Measurements from ENCODE around the gene ENAM. TPM values are rescaled to one million over a fixed set of nuclear protein-coding genes. Genes with fewer than 3 reads are reported as not detected.
A peak's percentile ranks its signal among the peaks of the same experiment; 100 is the strongest.

Gene ENAM
- total RNA-seq (not detected), polyA plus RNA-seq (not detected)

- H3K36me3 Mint-ChIP-seq: no peaks in the 10 kb centered on the region
- POLR2A ChIA-PET: no interaction called here
- CTCF ChIA-PET: interaction anchor here (0.7 kb wide), 1 partner anchor 199 kb away, joined by 3 read pairs; no protein-coding TSS in a partner anchor
- no peak within 1 kb of the TSS for H3K4me3 Mint-ChIP-seq
- no peaks in the 10 kb centered on the region for H3K9me3 ChIP-seq (ENCODE audit: low read length)
- H3K27me3 ChIP-seq (ENCODE audit: insufficient read depth, low read length, poor library complexity, severe bottlenecking): no peaks in the 10 kb centered on the region
- H3K4me1 Mint-ChIP-seq: peaks cover 0 to 9% (median 2%) of the 10 kb centered on the region in 3 donors
- H3K4me1 ChIP-seq (ENCODE audit: insufficient read depth, low read length): no peaks in the 10 kb centered on the region
- no peak for DNase-seq
- H3K9me3 Mint-ChIP-seq: no peaks in the 10 kb centered on the region
- no peak within 1 kb of the TSS for H3K27ac Mint-ChIP-seq
- H3K27me3 Mint-ChIP-seq: peaks cover 2 to 3% of the 10 kb centered on the region in 2 donors
- no peak within 1 kb of the TSS for H3K27ac ChIP-seq (ENCODE audit: low read depth, low read length)
- no peaks in the 10 kb centered on the region for H3K36me3 ChIP-seq (ENCODE audit: insufficient read depth, low read length)
- no peak within 1 kb of the TSS for H3K4me3 ChIP-seq (ENCODE audit: low read length)
Measured at GRCh38 chr4:70628444-70628843, at the start of gene ENAM. Gene ENAM, plus strand, starts transcription at chr4:70628744. Its CDS starts 757 bp downstream, at chr4:70629501.

- DNase-seq: no peak
- CTCF ChIA-PET: no interaction called here
- H3K36me3 ChIP-seq (ENCODE audit: insufficient read depth, low read length): no peaks in the 10 kb centered on the region
- no peak overlapping the region for H3K27ac ChIP-seq (ENCODE audit: low read depth, low read length)
- H3K27me3 ChIP-seq (ENCODE audit: insufficient read depth, low read length, poor library complexity, severe bottlenecking): no peaks in the 10 kb centered on the region
- Mint-ChIP-seq H3K9me3 (peaks cover 0 to 2% (median 0%) of the 10 kb centered on the region in 5 donors), H3K27me3 (peaks cover 2 to 14% of the 10 kb centered on the region in 2 donors), H3K4me3 (no peak overlapping the region), H3K27ac (no peak overlapping the region), H3K36me3 (no peaks in the 10 kb centered on the region), H3K4me1 (no peaks in the 10 kb centered on the region)
- no peaks in the 10 kb centered on the region for H3K4me1 ChIP-seq (ENCODE audit: insufficient read depth, low read length)
- no peak overlapping the region for H3K4me3 ChIP-seq (ENCODE audit: low read length)
- POLR2A ChIA-PET: no interaction called here
- no peaks in the 10 kb centered on the region for H3K9me3 ChIP-seq (ENCODE audit: low read length)
Measured at GRCh38 chr4:70581980-70582379, 46.6 kb upstream of the ENAM start.

GRCh38 chr4:70583952-70584834 lies 44.4 kb upstream of the ENAM start:
- no peaks in the 10 kb centered on the region for H3K27me3 ChIP-seq (ENCODE audit: insufficient read depth, low read length, poor library complexity, severe bottlenecking)
- Mint-ChIP-seq H3K27ac (no peak overlapping the region), H3K9me3 (peaks cover 0 to 2% (median 0%) of the 10 kb centered on the region in 5 donors), H3K4me1 (no peaks in the 10 kb centered on the region), H3K4me3 (no peak overlapping the region), H3K36me3 (no peaks in the 10 kb centered on the region), H3K27me3 (peaks cover 3 to 6% of the 10 kb centered on the region in 2 donors)
- no peak for DNase-seq
- no peak overlapping the region for H3K27ac ChIP-seq (ENCODE audit: low read depth, low read length)
- POLR2A ChIA-PET: no interaction called here
- H3K4me3 ChIP-seq (ENCODE audit: low read length): no peak overlapping the region
- no peaks in the 10 kb centered on the region for H3K4me1 ChIP-seq (ENCODE audit: insufficient read depth, low read length)
- CTCF ChIA-PET: no interaction called here
- H3K9me3 ChIP-seq (ENCODE audit: low read length): no peaks in the 10 kb centered on the region
- H3K36me3 ChIP-seq (ENCODE audit: insufficient read depth, low read length): no peaks in the 10 kb centered on the region

GRCh38 chr4:70586841-70587240 lies 41.7 kb upstream of the ENAM start:
- Histone ChIP-seq H3K27me3 (ENCODE audit: insufficient read depth, low read length, poor library complexity, severe bottlenecking) (no peaks in the 10 kb centered on the region), H3K4me3 (ENCODE audit: low read length) (no peak overlapping the region), H3K36me3 (ENCODE audit: insufficient read depth, low read length) (no peaks in the 10 kb centered on the region), H3K4me1 (ENCODE audit: insufficient read depth, low read length) (no peaks in the 10 kb centered on the region), H3K27ac (ENCODE audit: low read depth, low read length) (no peak overlapping the region), H3K9me3 (ENCODE audit: low read length) (no peaks in the 10 kb centered on the region)
- H3K4me1 Mint-ChIP-seq: no peaks in the 10 kb centered on the region
- peaks cover 0 to 2% (median 0%) of the 10 kb centered on the region in 5 donors for H3K9me3 Mint-ChIP-seq
- H3K4me3 Mint-ChIP-seq: no peak overlapping the region
- ChIA-PET CTCF (no interaction called here), POLR2A (no interaction called here)
- no peak overlapping the region for H3K27ac Mint-ChIP-seq
- peaks cover 3 to 6% of the 10 kb centered on the region in 2 donors for H3K27me3 Mint-ChIP-seq
- no peak for DNase-seq
- no peaks in the 10 kb centered on the region for H3K36me3 Mint-ChIP-seq

GRCh38 chr4:70589785-70590184 lies 38.8 kb upstream of the ENAM start:
- Histone ChIP-seq H3K4me3 (ENCODE audit: low read length) (no peak overlapping the region), H3K4me1 (ENCODE audit: insufficient read depth, low read length) (no peaks in the 10 kb centered on the region), H3K27me3 (ENCODE audit: insufficient read depth, low read length, poor library complexity, severe bottlenecking) (no peaks in the 10 kb centered on the region), H3K9me3 (ENCODE audit: low read length) (no peaks in the 10 kb centered on the region), H3K27ac (ENCODE audit: low read depth, low read length) (no peak overlapping the region), H3K36me3 (ENCODE audit: insufficient read depth, low read length) (no peaks in the 10 kb centered on the region)
- ChIA-PET CTCF (interaction anchor here (0.7 kb wide), 1 partner anchor 11 kb away, joined by 4 read pairs; no protein-coding TSS in a partner anchor), POLR2A (no interaction called here)
- peaks cover 1 to 5% (median 3%) of the 10 kb centered on the region in 3 donors for H3K4me1 Mint-ChIP-seq
- DNase-seq: no peak
- no peak overlapping the region for H3K4me3 Mint-ChIP-seq
- H3K9me3 Mint-ChIP-seq: no peaks in the 10 kb centered on the region
- no peaks in the 10 kb centered on the region for H3K36me3 Mint-ChIP-seq
- peaks cover 1 to 2% of the 10 kb centered on the region in 2 donors for H3K27me3 Mint-ChIP-seq
- no peak overlapping the region for H3K27ac Mint-ChIP-seq

- no peaks in the 10 kb centered on the region for H3K4me1 ChIP-seq (ENCODE audit: insufficient read depth, low read length)
- H3K4me3 ChIP-seq (ENCODE audit: low read length): no peak within 1 kb of the TSS
- H3K27ac Mint-ChIP-seq: peak within 1 kb of the TSS in 1 of 8 donors; percentile 57
- CTCF ChIA-PET: no interaction called here
- no peak within 1 kb of the TSS for H3K27ac ChIP-seq (ENCODE audit: low read depth, low read length)
- peaks cover 2 to 5% (median 3%) of the 10 kb centered on the region in 3 donors for H3K4me1 Mint-ChIP-seq
- no peaks in the 10 kb centered on the region for H3K36me3 ChIP-seq (ENCODE audit: insufficient read depth, low read length)
- POLR2A ChIA-PET: no interaction called here
- no peak for DNase-seq
- no peaks in the 10 kb centered on the region for H3K27me3 ChIP-seq (ENCODE audit: insufficient read depth, low read length, poor library complexity, severe bottlenecking)
- no peak within 1 kb of the TSS for H3K4me3 Mint-ChIP-seq
- no peaks in the 10 kb centered on the region for H3K9me3 ChIP-seq (ENCODE audit: low read length)
- peaks cover 1 to 8% of the 10 kb centered on the region in 2 donors for H3K27me3 Mint-ChIP-seq
- no peaks in the 10 kb centered on the region for H3K36me3 Mint-ChIP-seq
- H3K9me3 Mint-ChIP-seq: no peaks in the 10 kb centered on the region
Measured at GRCh38 chr4:70591955-70592582, 36.5 kb upstream of the ENAM start, which contains the start of gene AMBN. Gene AMBN, plus strand, starts transcription at chr4:70592256. Its CDS starts 103 bp downstream, at chr4:70592359.

- H3K4me1 ChIP-seq (ENCODE audit: insufficient read depth, low read length): no peaks in the 10 kb centered on the region
- Mint-ChIP-seq H3K4me3 (no peak overlapping the region), H3K4me1 (peaks cover 2 to 5% (median 3%) of the 10 kb centered on the region in 3 donors), H3K9me3 (no peaks in the 10 kb centered on the region), H3K36me3 (no peaks in the 10 kb centered on the region), H3K27ac (no peak overlapping the region), H3K27me3 (peaks cover 3 to 8% of the 10 kb centered on the region in 2 donors)
- ChIA-PET CTCF (no interaction called here), POLR2A (no interaction called here)
- DNase-seq: no peak
- H3K27ac ChIP-seq (ENCODE audit: low read depth, low read length): no peak overlapping the region
- H3K4me3 ChIP-seq (ENCODE audit: low read length): no peak overlapping the region
- H3K36me3 ChIP-seq (ENCODE audit: insufficient read depth, low read length): no peaks in the 10 kb centered on the region
- no peaks in the 10 kb centered on the region for H3K9me3 ChIP-seq (ENCODE audit: low read length)
- no peaks in the 10 kb centered on the region for H3K27me3 ChIP-seq (ENCODE audit: insufficient read depth, low read length, poor library complexity, severe bottlenecking)
Measured at GRCh38 chr4:70594196-70594595, 34.3 kb upstream of the ENAM start.

GRCh38 chr4:70600305-70600704 lies 28.2 kb upstream of the ENAM start:
- Mint-ChIP-seq H3K27ac (no peak overlapping the region), H3K4me3 (no peak overlapping the region), H3K27me3 (peaks cover 7 to 9% of the 10 kb centered on the region in 2 donors), H3K4me1 (no peaks in the 10 kb centered on the region), H3K36me3 (no peaks in the 10 kb centered on the region), H3K9me3 (no peaks in the 10 kb centered on the region)
- ChIA-PET POLR2A (interaction anchor here (0.6 kb wide), 1 partner anchor 1057 kb away, joined by 4 read pairs; no protein-coding TSS in a partner anchor), CTCF (interaction anchor here (1.1 to 1.9 kb wide), 3 partner anchors 10 to 302 kb away, joined by 3 to 4 read pairs (median 4); partner anchors contain the start of gene MOB1B)
- Histone ChIP-seq H3K27ac (ENCODE audit: low read depth, low read length) (no peak overlapping the region), H3K27me3 (ENCODE audit: insufficient read depth, low read length, poor library complexity, severe bottlenecking) (no peaks in the 10 kb centered on the region), H3K4me1 (ENCODE audit: insufficient read depth, low read length) (no peaks in the 10 kb centered on the region), H3K4me3 (ENCODE audit: low read length) (no peak overlapping the region), H3K36me3 (ENCODE audit: insufficient read depth, low read length) (no peaks in the 10 kb centered on the region), H3K9me3 (ENCODE audit: low read length) (no peaks in the 10 kb centered on the region)
- no peak for DNase-seq
